Activated CD4-positive, alpha-beta T cell treated with anti-CD3 and anti-CD28 coated beads, Interleukin-2, amount 10 ng/mL, durations not matched to agents 24 days and 14 days (primary cell): Measurements from ENCODE around the gene ERN2. TPM values are rescaled to one million over a fixed set of nuclear protein-coding genes. Genes with fewer than 3 reads are reported as not detected.

Experiments used
- DNase-seq: peaks from one replicate; pipeline ENCODE4 v3.0.0; 2022
- H3K27ac Mint-ChIP-seq: one replicate; pipeline ENCODE4 v1.8.0; 2022; ENCODE audit warnings: mild to moderate bottlenecking, mixed read lengths
- H3K27me3 Mint-ChIP-seq: one replicate; pipeline ENCODE4 v1.8.0; 2022; ENCODE audit warnings: mixed read lengths
- H3K36me3 Mint-ChIP-seq: one replicate; pipeline ENCODE4 v1.8.0; 2022; ENCODE audit warnings: low read depth, mild to moderate bottlenecking, mixed read lengths
- H3K4me1 Mint-ChIP-seq: one replicate; pipeline ENCODE4 v1.8.0; 2021; ENCODE audit warnings: mixed read lengths
- H3K4me3 Mint-ChIP-seq: one replicate; pipeline ENCODE4 v1.8.0; 2022; ENCODE audit warnings: mild to moderate bottlenecking, moderate library complexity, mixed read lengths
- H3K9me3 Mint-ChIP-seq: one replicate; pipeline ENCODE4 v1.8.0; 2021; ENCODE audit warnings: mixed read lengths
- intact Hi-C: fragments of 100-400 bp; cut with micrococcal nuclease; formaldehyde crosslinking; loops from one replicate; pipeline ENCODE4 v1.15.1; 2023
- total RNA-seq: library from RNA; stranded (reverse); gene quantifications from 2 replicates; pipeline ENCODE4 v1.2.3, GENCODE V29; 2022

Gene ERN2
- total RNA-seq, 1 donor from 2014 or later, result not detected

- Mint-ChIP-seq H3K9me3 (no peaks in the 10 kb centered on the region), H3K4me1 (peaks cover 20% of the 10 kb centered on the region), H3K36me3 (peaks cover 87% of the 10 kb centered on the region), H3K4me3 (no peak overlapping the region), H3K27ac (no peak overlapping the region), H3K27me3 (no peaks in the 10 kb centered on the region)
- intact Hi-C loops, result no loop called here
- no peak for DNase-seq
These were observed 45.7 kb downstream of the ERN2 start for GRCh38 chr16:23667355-23667659.

DNA sequence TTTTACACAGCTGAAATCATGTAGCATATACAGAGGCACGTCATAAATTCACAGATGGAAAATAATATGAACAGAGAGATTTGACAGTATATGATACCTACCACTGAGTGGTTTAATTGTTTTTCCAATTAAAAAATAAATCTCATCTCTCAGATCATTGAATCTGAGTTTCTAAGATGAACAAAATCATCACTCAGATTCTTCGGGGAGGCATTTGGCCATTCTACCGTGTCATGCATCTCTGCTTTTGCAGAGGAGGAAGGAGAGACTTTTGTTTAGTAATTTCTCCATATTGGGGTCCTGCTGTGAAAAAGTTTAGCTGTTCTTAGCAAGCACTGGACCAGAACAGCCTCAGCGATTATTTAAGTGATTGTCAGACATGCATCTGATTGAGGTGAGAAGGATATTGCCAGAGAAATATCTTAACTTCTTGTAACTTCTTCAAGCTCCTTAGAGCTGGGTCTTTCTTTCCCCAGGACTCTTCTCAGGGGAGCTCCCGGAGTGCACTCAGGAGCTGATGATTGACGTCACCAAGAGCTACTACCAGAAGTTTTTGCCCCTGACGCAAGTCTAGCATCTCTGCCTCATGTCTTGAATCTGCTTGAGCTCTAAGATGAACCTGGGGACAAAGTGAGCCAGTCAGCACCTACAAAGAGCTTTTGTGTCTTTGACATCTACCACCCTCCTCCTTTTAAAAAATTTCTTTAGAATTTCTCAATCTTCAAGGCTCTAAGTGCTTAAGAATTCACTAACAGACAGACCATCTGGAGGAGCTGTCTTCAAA lies 46.3 kb downstream of the ERN2 start:
- H3K27me3 Mint-ChIP-seq, result no peaks in the 10 kb centered on the region
- no peak overlapping the region for H3K4me3 Mint-ChIP-seq
- peaks cover 88% of the 10 kb centered on the region for H3K36me3 Mint-ChIP-seq
- no peak for DNase-seq
- no peaks in the 10 kb centered on the region for H3K9me3 Mint-ChIP-seq
- H3K4me1 Mint-ChIP-seq, result peaks cover 20% of the 10 kb centered on the region
- intact Hi-C loops, result no loop called here
- no peak overlapping the region for H3K27ac Mint-ChIP-seq

DNA sequence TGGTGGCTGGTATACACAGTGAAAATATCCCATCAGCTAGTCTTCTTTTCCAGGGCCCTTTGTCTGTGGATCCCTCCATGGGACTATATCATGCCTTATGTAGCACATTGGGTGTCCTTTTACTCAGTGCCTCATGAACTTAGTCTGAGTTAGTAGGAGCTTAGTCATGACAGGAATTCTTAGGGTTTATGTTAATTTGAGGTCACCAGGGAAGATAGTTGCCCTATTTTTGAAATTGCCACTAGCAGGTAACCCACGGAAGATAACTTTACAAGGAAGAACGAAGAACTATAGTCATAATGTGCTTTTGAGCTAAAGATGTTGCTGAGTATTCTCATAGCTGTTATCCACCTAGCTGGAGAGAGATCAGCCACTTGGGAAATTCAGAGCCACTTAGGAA lies 49.1 kb downstream of the ERN2 start:
- Mint-ChIP-seq H3K27ac (no peak overlapping the region), H3K36me3 (peaks cover 89% of the 10 kb centered on the region), H3K4me3 (no peak overlapping the region), H3K27me3 (no peaks in the 10 kb centered on the region), H3K9me3 (no peaks in the 10 kb centered on the region), H3K4me1 (peaks cover 2% of the 10 kb centered on the region)
- DNase-seq, result no peak
- intact Hi-C loops, result no loop called here

- no peak overlapping the region for H3K4me3 Mint-ChIP-seq
These were observed 61.0 kb downstream of the ERN2 start for GRCh38 chr16:23651943-23652468.

GRCh38 chr16:23650674-23651416 lies 62.2 kb downstream of the ERN2 start:
- intact Hi-C loops, result no loop called here
- H3K4me1 Mint-ChIP-seq, result peaks cover 38% of the 10 kb centered on the region
- no peaks in the 10 kb centered on the region for H3K27me3 Mint-ChIP-seq
- no peak for DNase-seq
- H3K27ac Mint-ChIP-seq, result peak overlapping the region; percentile 31
- no peak overlapping the region for H3K4me3 Mint-ChIP-seq
- peaks cover 62% of the 10 kb centered on the region for H3K36me3 Mint-ChIP-seq
- H3K9me3 Mint-ChIP-seq, result no peaks in the 10 kb centered on the region

More at GRCh38 chr16:23651943-23652468, 61.0 kb downstream of the ERN2 start:
- no peaks in the 10 kb centered on the region for H3K27me3 Mint-ChIP-seq
- intact Hi-C loops, result no loop called here
- H3K4me1 Mint-ChIP-seq, result peaks cover 30% of the 10 kb centered on the region
- DNase-seq, result no peak
- H3K9me3 Mint-ChIP-seq, result no peaks in the 10 kb centered on the region
- peaks cover 53% of the 10 kb centered on the region for H3K36me3 Mint-ChIP-seq
- peak overlapping the region; percentile 39 for H3K27ac Mint-ChIP-seq

DNA sequence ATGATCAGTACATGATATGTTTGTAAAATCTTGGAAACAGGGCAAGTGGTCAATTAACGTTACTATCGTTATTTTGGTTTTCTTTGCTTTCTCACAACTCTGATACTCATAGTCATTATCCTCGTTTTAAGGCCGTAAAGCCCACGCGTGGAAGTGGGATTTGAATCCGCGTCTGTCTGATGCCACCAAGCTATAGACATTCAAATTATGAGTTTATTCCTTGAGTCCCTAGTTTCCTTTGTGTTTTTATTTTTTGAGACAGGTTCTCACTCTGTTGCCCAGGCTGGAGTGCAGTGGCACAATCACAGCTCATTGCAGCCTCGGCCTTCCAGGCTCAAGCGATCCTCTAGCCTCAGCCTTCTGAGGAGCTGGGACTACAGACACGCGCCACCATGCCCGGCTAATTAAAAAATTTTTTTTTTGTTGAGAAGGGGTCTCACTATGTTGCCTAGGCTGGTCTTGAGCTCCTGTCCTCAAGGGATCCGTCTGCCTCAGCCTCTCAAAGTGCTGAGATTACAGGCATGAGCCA lies 70.7 kb downstream of the ERN2 start:
- H3K9me3 Mint-ChIP-seq, result no peaks in the 10 kb centered on the region
- peak overlapping the region; percentile 93 for H3K27ac Mint-ChIP-seq
- H3K4me3 Mint-ChIP-seq, result peak overlapping the region; percentile 97
- peaks cover 36% of the 10 kb centered on the region for H3K4me1 Mint-ChIP-seq
- DNase-seq, result no peak
- intact Hi-C loops, result no loop called here
- H3K36me3 Mint-ChIP-seq, result peaks cover 47% of the 10 kb centered on the region
- H3K27me3 Mint-ChIP-seq, result no peaks in the 10 kb centered on the region

DNA sequence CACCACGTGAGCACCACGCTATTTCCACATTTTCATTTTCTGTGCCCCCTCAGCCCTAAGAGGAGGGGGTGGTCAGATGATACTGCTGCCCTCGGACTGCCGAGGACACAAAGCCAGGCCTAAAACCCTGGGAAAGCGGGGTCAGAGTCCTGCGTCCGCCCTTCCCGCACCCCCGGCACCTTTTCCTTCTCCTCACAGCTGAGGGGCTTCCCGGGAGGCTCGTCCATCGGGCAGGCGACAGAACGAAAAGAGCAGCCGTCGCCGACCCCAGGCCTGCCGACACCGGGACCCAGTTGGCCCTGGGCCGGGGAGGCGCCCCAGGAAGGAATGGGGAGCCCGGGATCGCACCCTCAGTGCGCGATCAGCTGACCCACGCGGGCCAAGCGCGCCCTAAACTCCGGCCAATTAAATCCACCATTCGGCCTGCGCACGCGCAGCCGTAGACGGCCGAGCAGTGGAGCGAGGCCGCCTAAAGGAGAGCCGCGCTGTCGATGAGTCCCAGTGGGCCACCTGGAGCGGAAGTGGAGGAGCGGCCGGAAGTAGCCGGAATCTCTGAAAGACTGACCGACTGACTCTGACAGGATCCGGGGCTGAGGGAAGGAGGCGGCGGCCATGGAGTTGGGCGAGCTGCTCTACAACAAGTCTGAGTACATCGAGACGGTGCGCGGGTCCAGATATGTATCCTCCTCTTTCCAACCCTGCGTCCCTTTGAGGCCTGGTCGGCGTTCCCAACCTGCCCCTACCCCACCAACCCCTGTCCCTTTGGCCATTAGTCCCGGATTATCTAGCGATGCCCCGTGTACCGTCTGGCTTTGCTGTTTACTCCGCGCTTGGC lies 71.9 kb downstream of the ERN2 start, which contains the start of the genes DCTN5 and PALB2:
TSS of gene DCTN5 (plus strand) at position 536 of the 835 bp plus-strand sequence. CDS start at position 613, 77 bp downstream.
TSS of gene PALB2 (minus strand) at position 380 of the 835 bp plus-strand sequence. CDS start at position 227, 153 bp downstream.
- H3K27me3 Mint-ChIP-seq, result no peaks in the 10 kb centered on the region
- H3K9me3 Mint-ChIP-seq, result no peaks in the 10 kb centered on the region
- H3K4me1 Mint-ChIP-seq, result peaks cover 32% of the 10 kb centered on the region
- peak; percentile 97 for DNase-seq
- peak within 1 kb of the TSS; percentile 93 for H3K27ac Mint-ChIP-seq
- intact Hi-C loops, result loop anchor here (1.0 to 2.0 kb wide), 4 partner anchors 29 to 84 kb away; partner anchors contain the start of genes EARS2, NDUFAB1, PLK1 and UBFD1
- peak within 1 kb of the TSS; percentile 97 for H3K4me3 Mint-ChIP-seq
- peaks cover 39% of the 10 kb centered on the region for H3K36me3 Mint-ChIP-seq

DNA sequence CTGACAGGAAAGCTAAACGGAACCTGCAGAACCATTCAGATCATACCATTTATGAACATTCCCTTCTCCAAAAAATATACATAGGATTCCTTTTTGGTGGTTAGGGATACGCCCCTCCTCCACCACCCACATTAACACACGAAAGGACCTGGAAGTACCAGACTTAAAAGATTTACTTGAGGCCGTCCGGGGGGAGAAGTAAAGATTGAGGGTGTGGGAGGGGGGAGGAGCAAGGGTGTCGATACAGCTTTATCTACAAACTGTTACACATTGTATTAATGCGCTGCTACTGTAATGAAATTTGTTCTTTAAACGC lies 72.4 kb downstream of the ERN2 start:
- Mint-ChIP-seq H3K27me3 (no peaks in the 10 kb centered on the region), H3K4me3 (peak overlapping the region; percentile 97), H3K27ac (peak overlapping the region; percentile 93), H3K9me3 (no peaks in the 10 kb centered on the region), H3K4me1 (peaks cover 30% of the 10 kb centered on the region), H3K36me3 (peaks cover 39% of the 10 kb centered on the region)
- intact Hi-C loops, result loop anchor here (2.0 kb wide), 1 partner anchor 38 kb away; the partner anchor contains the start of gene PLK1
- DNase-seq, result no peak

Other genes starting within 250 kb of the ERN2 start
- gene GGA2, start 202.7 kb downstream of the ERN2 start, total RNA-seq, result 109 and 113 TPM in 2 replicates
- gene EARS2, start 155.9 kb downstream of the ERN2 start, total RNA-seq, result 29.7 and 31.4 TPM in 2 replicates
- 62.0 and 70.6 TPM in 2 replicates for gene UBFD1, start 155.5 kb downstream of the ERN2 start, total RNA-seq
- 161 and 163 TPM in 2 replicates for gene NDUFAB1, start 116.9 kb downstream of the ERN2 start, total RNA-seq
- 31.2 and 35.7 TPM in 2 replicates for gene PALB2, start 71.9 kb downstream of the ERN2 start, total RNA-seq
- 98.3 and 99.4 TPM in 2 replicates for gene DCTN5, start 71.8 kb downstream of the ERN2 start, total RNA-seq
- 45.7 and 51.7 TPM in 2 replicates for gene PLK1, start 34.3 kb downstream of the ERN2 start, total RNA-seq
- gene CHP2, start 41.8 kb upstream of the ERN2 start, total RNA-seq, result not detected in 2 replicates
- gene PRKCB, start 122.8 kb upstream of the ERN2 start, total RNA-seq, result 79.9 and 84.2 TPM in 2 replicates